Endothelial cell (in vitro differentiated cells): ENCODE data around the gene CAPZB. TPM values are rescaled to one million over a fixed set of nuclear protein-coding genes. Genes with fewer than 3 reads are reported as not detected.

ENCODE experiments used
- DNase-seq: peaks from one replicate; pipeline ENCODE4 v3.0.0; 2021; ENCODE audit warnings: low spot score
- H3K27ac Mint-ChIP-seq: one replicate; pipeline ENCODE4 v1.8.0; 2021; ENCODE audit warnings: mixed read lengths, inconsistent platforms; ENCODE audit not compliant: unreplicated experiment
- H3K27me3 Mint-ChIP-seq: one replicate; pipeline ENCODE4 v1.8.0; 2021; ENCODE audit warnings: mild to moderate bottlenecking, moderate library complexity, mixed read lengths, inconsistent platforms; ENCODE audit not compliant: unreplicated experiment
- H3K36me3 Mint-ChIP-seq: one replicate; pipeline ENCODE4 v1.8.0; 2021; ENCODE audit warnings: mild to moderate bottlenecking, low read depth, mixed read lengths, inconsistent platforms; ENCODE audit not compliant: unreplicated experiment
- H3K4me1 Mint-ChIP-seq: one replicate; pipeline ENCODE4 v1.8.0; 2021; ENCODE audit warnings: mild to moderate bottlenecking, mixed read lengths, inconsistent platforms; ENCODE audit not compliant: unreplicated experiment
- H3K4me3 Mint-ChIP-seq: one replicate; pipeline ENCODE4 v1.8.0; 2021; ENCODE audit warnings: mild to moderate bottlenecking, mixed read lengths, inconsistent platforms; ENCODE audit not compliant: unreplicated experiment
- H3K9me3 Mint-ChIP-seq: one replicate; pipeline ENCODE4 v1.8.0; 2021; ENCODE audit warnings: mixed read lengths, inconsistent platforms; ENCODE audit not compliant: unreplicated experiment
- total RNA-seq: library from RNA; stranded (reverse); fragmentation: NEBNext Ultra II Directional; extraction: Animal tissue kit (Norgen Biotek cat#: 25700); gene quantifications from one replicate; pipeline ENCODE4 v1.2.1, GENCODE V29; 2021; ENCODE audit not compliant: unreplicated experiment
- TF ChIP-seq, protein P1 (sequence below): fragments of 200-600 bp; sonication (generic); IDR thresholded peaks from one replicate; pipeline ENCODE4 v1.5.0; 2021; ENCODE audit warnings: antibody characterized with exemption; ENCODE audit not compliant: unreplicated experiment

The CAPZB gene
- total RNA-seq, 1 donor from 2014 or later: 414 TPM

DNA sequence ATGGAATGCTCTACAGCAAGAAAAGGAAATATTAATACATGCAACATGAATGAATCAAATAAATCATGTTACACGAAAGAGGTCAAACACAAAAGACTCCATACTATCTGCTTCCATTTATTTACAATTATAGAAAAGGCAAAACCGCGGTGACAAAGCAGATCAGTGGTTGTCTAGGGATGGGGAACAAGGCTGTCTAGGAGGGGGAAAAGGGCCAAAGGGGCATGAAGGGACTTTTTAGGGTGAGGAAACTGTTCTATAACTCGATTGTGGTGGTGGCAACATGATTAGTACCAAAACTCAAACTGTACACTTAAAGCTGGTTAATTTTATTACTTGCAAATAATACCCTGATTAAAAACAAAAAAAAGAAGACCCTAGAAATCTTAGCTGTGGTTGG lies 20.6 kb downstream of the CAPZB start:
- no peak for DNase-seq
- no peak overlapping the region for H3K27ac Mint-ChIP-seq
- H3K4me3 Mint-ChIP-seq: no peak overlapping the region
- peaks cover 25% of the 10 kb centered on the region for H3K4me1 Mint-ChIP-seq
- no peaks in the 10 kb centered on the region for H3K36me3 Mint-ChIP-seq
- TF ChIP-seq, protein P1, sequence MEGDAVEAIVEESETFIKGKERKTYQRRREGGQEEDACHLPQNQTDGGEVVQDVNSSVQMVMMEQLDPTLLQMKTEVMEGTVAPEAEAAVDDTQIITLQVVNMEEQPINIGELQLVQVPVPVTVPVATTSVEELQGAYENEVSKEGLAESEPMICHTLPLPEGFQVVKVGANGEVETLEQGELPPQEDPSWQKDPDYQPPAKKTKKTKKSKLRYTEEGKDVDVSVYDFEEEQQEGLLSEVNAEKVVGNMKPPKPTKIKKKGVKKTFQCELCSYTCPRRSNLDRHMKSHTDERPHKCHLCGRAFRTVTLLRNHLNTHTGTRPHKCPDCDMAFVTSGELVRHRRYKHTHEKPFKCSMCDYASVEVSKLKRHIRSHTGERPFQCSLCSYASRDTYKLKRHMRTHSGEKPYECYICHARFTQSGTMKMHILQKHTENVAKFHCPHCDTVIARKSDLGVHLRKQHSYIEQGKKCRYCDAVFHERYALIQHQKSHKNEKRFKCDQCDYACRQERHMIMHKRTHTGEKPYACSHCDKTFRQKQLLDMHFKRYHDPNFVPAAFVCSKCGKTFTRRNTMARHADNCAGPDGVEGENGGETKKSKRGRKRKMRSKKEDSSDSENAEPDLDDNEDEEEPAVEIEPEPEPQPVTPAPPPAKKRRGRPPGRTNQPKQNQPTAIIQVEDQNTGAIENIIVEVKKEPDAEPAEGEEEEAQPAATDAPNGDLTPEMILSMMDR: no peak
- peaks cover 4% of the 10 kb centered on the region for H3K27me3 Mint-ChIP-seq
- no peaks in the 10 kb centered on the region for H3K9me3 Mint-ChIP-seq

DNA sequence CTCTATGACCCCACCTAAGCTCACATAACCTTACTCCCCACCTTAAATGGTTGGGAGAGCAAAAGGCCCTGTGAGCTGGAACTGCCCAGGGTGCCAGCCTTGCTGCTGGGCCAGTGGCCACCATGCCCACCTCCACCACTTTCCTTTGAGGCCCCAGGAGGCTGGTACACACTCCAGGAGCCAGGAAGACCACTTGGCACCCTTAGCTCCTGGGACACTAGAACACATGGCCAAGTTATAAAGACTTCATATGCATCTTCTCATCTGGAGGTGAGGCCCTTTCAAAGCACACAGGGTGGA lies 21.9 kb downstream of the CAPZB start:
- Mint-ChIP-seq H3K27me3 (peaks cover 1% of the 10 kb centered on the region), H3K4me1 (peaks cover 15% of the 10 kb centered on the region), H3K27ac (no peak overlapping the region), H3K9me3 (no peaks in the 10 kb centered on the region), H3K4me3 (no peak overlapping the region), H3K36me3 (no peaks in the 10 kb centered on the region)
- TF ChIP-seq, protein P1: no peak
- no peak for DNase-seq

DNA sequence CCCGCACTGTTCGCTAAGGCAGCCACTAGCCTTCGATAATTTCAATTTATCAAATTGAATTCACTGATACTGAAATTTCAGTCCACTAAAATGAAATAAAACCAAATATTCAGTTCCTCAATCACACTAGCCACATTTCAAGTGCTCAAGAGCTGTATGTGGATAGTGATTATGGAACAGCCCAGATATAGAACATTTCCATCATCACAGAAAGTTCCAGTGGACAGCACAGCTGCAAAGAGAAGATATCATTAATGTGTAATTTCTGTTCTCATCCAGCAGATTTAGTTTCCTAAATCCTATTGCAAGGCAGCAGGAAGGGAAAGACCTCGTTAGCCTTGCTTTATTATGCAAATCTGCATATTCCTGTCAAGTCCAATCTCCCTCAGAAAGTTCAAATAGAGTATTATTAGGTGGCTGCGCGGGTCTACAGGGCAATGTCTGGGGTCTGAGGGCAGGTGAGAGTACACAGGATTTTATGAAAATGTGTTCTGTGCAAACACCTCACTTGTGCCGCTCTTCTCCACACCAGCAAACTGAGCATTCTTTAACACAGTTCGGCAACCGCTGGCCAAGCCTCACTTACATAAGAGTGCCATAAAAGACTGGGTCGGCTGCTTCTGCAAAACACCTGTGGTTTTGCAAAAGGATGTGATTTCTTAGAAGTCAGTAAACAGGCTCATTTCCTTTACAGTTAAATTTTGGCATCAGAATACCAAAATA lies 22.4 kb downstream of the CAPZB start:
- no peaks in the 10 kb centered on the region for H3K36me3 Mint-ChIP-seq
- DNase-seq: no peak
- TF ChIP-seq, protein P1: no peak
- no peak overlapping the region for H3K4me3 Mint-ChIP-seq
- H3K27ac Mint-ChIP-seq: no peak overlapping the region
- peaks cover 1% of the 10 kb centered on the region for H3K27me3 Mint-ChIP-seq
- H3K4me1 Mint-ChIP-seq: peaks cover 12% of the 10 kb centered on the region
- no peaks in the 10 kb centered on the region for H3K9me3 Mint-ChIP-seq

DNA sequence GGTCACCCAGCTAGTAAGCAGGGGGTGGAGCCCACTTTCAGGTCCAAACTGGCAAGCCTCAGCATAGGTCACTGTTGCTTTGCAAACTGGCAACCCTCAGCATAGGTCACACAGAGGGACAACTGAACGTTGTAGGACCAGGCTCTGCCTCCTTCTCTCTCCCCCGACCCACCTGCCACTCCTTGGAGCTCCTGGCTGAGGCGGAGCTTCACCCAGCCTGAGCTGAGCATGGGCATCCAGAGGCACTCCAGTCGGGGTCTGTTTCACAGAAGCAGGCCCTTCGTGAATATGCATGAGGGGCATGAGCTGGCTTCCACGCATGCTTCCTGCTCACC lies 24.2 kb downstream of the CAPZB start:
- no peak overlapping the region for H3K27ac Mint-ChIP-seq
- H3K4me1 Mint-ChIP-seq: peaks cover 23% of the 10 kb centered on the region
- no peaks in the 10 kb centered on the region for H3K9me3 Mint-ChIP-seq
- no peak overlapping the region for H3K4me3 Mint-ChIP-seq
- TF ChIP-seq, protein P1: no peak
- no peaks in the 10 kb centered on the region for H3K36me3 Mint-ChIP-seq
- peaks cover 1% of the 10 kb centered on the region for H3K27me3 Mint-ChIP-seq
- DNase-seq: no peak

DNA sequence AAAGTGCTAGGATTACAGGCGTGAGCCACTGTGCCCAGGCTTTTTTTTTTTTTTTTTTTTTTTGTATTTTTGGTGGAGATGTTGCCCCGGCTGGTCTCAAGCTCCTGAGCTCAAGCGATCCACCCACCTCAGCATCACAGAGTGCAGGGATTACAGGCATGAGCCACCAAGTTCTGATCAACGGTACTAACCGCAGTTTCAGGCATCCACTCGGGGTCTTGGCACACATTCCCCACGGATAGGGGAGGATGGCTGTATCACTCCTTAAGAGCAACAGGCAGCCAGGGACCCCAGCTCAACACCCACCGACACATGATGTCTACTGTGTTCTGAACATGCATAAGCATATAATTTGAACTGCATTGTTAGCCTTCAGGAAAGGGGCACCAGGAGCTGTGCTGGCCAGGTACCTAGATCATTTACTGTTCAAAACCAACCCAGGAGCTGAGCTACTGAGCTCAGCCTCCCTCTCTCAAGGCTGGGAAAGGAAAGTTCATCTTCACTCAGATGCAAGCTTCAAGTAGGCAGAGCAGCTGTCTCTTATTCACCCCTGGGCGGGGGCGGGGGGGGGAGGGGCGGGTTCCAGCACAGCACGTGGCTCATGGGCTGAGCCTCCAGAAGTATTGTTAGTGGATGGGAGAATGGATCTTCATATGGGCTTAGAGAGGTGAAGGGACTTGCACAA lies 24.7 kb downstream of the CAPZB start:
- peaks cover 1% of the 10 kb centered on the region for H3K27me3 Mint-ChIP-seq
- H3K27ac Mint-ChIP-seq: no peak overlapping the region
- peaks cover 29% of the 10 kb centered on the region for H3K4me1 Mint-ChIP-seq
- no peak overlapping the region for H3K4me3 Mint-ChIP-seq
- no peak for DNase-seq
- no peaks in the 10 kb centered on the region for H3K9me3 Mint-ChIP-seq
- TF ChIP-seq, protein P1: no peak
- no peaks in the 10 kb centered on the region for H3K36me3 Mint-ChIP-seq
